HepG2 (cell line): ENCODE measurements around the gene FAM161A. TPM values are rescaled to one million over a fixed set of nuclear protein-coding genes. Genes with fewer than 3 reads are reported as not detected.

ENCODE experiments used
- ARNT2 ChIP-seq: sonication (generic); formaldehyde crosslinking; IDR thresholded peaks from 2 replicates; pipeline ENCODE4 v1.8.0; 2022; ENCODE audit warnings: mild to moderate bottlenecking, low read depth, missing genetic modification reagents, moderate library complexity
- DNMT3B ChIP-seq: conservative IDR thresholded peaks from 2 replicates; pipeline ENCODE4 v1.6.1; 2016; ENCODE audit warnings: missing biosample characterization, control low read depth
- FOXP1 ChIP-seq, 2 experiments: fragments of 450-650 bp in 1 of 2; IDR thresholded peaks; 2 replicates each; pipeline ENCODE4 v1.6.1; 2017 to 2018; ENCODE audit warnings: antibody characterized with exemption in 1 of 2
- GATAD1 ChIP-seq: IDR thresholded peaks from 2 replicates; pipeline ENCODE4 v1.6.1; 2016; ENCODE audit warnings: missing genetic modification reagents, missing compliant biosample characterization
- HMG20B ChIP-seq: conservative IDR thresholded peaks from 2 replicates; pipeline ENCODE4 v1.6.1; 2016; ENCODE audit warnings: missing genetic modification reagents, missing compliant biosample characterization
- MEIS2 ChIP-seq: sonication (generic); formaldehyde crosslinking; IDR thresholded peaks from 2 replicates; pipeline ENCODE4 v1.9.0; 2021; ENCODE audit warnings: mild to moderate bottlenecking, missing genetic modification reagents
- MLLT10 ChIP-seq: sonication (generic); formaldehyde crosslinking; IDR thresholded peaks from 2 replicates; pipeline ENCODE4 v1.4.0; 2020; ENCODE audit warnings: missing genetic modification reagents
- MZF1 ChIP-seq: sonication (generic); formaldehyde crosslinking; IDR thresholded peaks from 2 replicates; pipeline ENCODE4 v1.8.1; 2023; ENCODE audit warnings: mild to moderate bottlenecking, missing genetic modification reagents, borderline replicate concordance
- NONO ChIP-seq, 2 experiments: fragments of 450-650 bp in 1 of 2; sonication (generic) in 1 of 2; formaldehyde crosslinking in 1 of 2; IDR thresholded peaks in 1 of 2; conservative IDR thresholded peaks in 1 of 2; 2 replicates each; pipeline versions ENCODE4 v1.6.1 to v1.8.0; 2017 to 2022; ENCODE audit warnings: mild to moderate bottlenecking in 1 of 2, missing genetic modification reagents in 1 of 2, moderate library complexity in 1 of 2
- PAWR ChIP-seq: sonication (generic); formaldehyde crosslinking; IDR thresholded peaks from 2 replicates; pipeline ENCODE4 v1.4.0; 2020; ENCODE audit warnings: missing genetic modification reagents, mild to moderate bottlenecking, borderline replicate concordance
- PCBP1 ChIP-seq: fragments of 200-400 bp; formaldehyde crosslinking; IDR thresholded peaks from 2 replicates; pipeline ENCODE4 v1.6.1; 2017; ENCODE audit warnings: mild to moderate bottlenecking, low read depth, low read length, borderline replicate concordance
- POLR2G ChIP-seq: fragments of 200-400 bp; formaldehyde crosslinking; IDR thresholded peaks from 2 replicates; pipeline ENCODE4 v1.6.1; 2018; ENCODE audit warnings: mild to moderate bottlenecking, low read depth, low read length, moderate library complexity
- RCOR2 ChIP-seq: IDR thresholded peaks from 2 replicates; pipeline ENCODE4 v1.6.1; 2016; ENCODE audit warnings: missing biosample characterization, missing genetic modification reagents
- SMYD3 ChIP-seq: sonication (generic); formaldehyde crosslinking; IDR thresholded peaks from 2 replicates; pipeline ENCODE4 v1.8.1; 2023; ENCODE audit warnings: mild to moderate bottlenecking, missing genetic modification reagents
- ZIK1 ChIP-seq: sonication (generic); formaldehyde crosslinking; IDR thresholded peaks from 2 replicates; pipeline ENCODE4 v1.5.0; 2020; ENCODE audit warnings: mild to moderate bottlenecking, low read depth, missing genetic modification reagents, borderline replicate concordance
- ZMYM3 ChIP-seq: sonication (generic); formaldehyde crosslinking; IDR thresholded peaks from 2 replicates; pipeline ENCODE4 v1.5.1; 2020; ENCODE audit warnings: mild to moderate bottlenecking, missing genetic modification reagents
- ZNF138 ChIP-seq: sonication (generic); formaldehyde crosslinking; IDR thresholded peaks from 2 replicates; pipeline ENCODE4 v1.5.0; 2020; ENCODE audit warnings: mild to moderate bottlenecking, low read depth, missing genetic modification reagents
- ZNF564 ChIP-seq: sonication (generic); formaldehyde crosslinking; IDR thresholded peaks from 2 replicates; pipeline ENCODE4 v1.8.1; 2023; ENCODE audit warnings: mild to moderate bottlenecking, missing genetic modification reagents
- ZNF644 ChIP-seq: IDR thresholded peaks from 2 replicates; pipeline ENCODE4 v1.6.1; 2016; ENCODE audit warnings: low read depth
- ZNF850 ChIP-seq: sonication (generic); formaldehyde crosslinking; conservative IDR thresholded peaks from 2 replicates; pipeline ENCODE4 v1.9.0; 2021; ENCODE audit warnings: mild to moderate bottlenecking, missing genetic modification reagents
- ZNF891 ChIP-seq: sonication (generic); formaldehyde crosslinking; IDR thresholded peaks from 2 replicates; pipeline ENCODE4 v1.5.0; 2020; ENCODE audit warnings: mild to moderate bottlenecking, missing genetic modification reagents
- ZSCAN30 ChIP-seq: sonication (generic); formaldehyde crosslinking; IDR thresholded peaks from 2 replicates; pipeline ENCODE4 v1.5.0; 2020; ENCODE audit warnings: mild to moderate bottlenecking, missing genetic modification reagents
- polyA plus RNA-seq, 8 experiments: library from polyadenylated mRNA; depleted of rRNA in 3 of 8; stranded (reverse) in 7 of 8; unstranded in 1 of 8; fragments of >200 nt; fragmentation: Illumina TruSeq in 4 of 8; extraction: Trizol in 4 of 8; gene quantifications; 2 replicates each; pipeline versions ENCODE4 v1.2.1 to v1.2.3, GENCODE V29; 2011 to 2016; ENCODE audit warnings: low read depth in 4 of 8, missing spikeins in 1 of 8, mixed read lengths in 1 of 8; ENCODE audit not compliant: insufficient read depth in 1 of 8
- total RNA-seq, 5 experiments: library from RNA; depleted of rRNA; stranded (reverse); fragments of >200 nt; fragmentation: Illumina TruSeq; extraction: Trizol; gene quantifications; 2 replicates each; pipeline ENCODE4 v1.2.3, GENCODE V29; 2016; ENCODE audit warnings: low read depth in 1 of 5
- TF ChIP-seq, protein P1 (sequence below): sonication (generic); formaldehyde crosslinking; IDR thresholded peaks from 2 replicates; pipeline ENCODE4 v1.5.0; 2020; ENCODE audit warnings: mild to moderate bottlenecking, missing genetic modification reagents
- TF ChIP-seq, protein P2 (sequence below): IDR thresholded peaks from 2 replicates; pipeline ENCODE4 v1.6.1; 2016
- TF ChIP-seq, protein P3 (sequence below): sonication (generic); formaldehyde crosslinking; IDR thresholded peaks from 2 replicates; pipeline ENCODE4 v1.9.0; 2021; ENCODE audit warnings: missing genetic modification reagents, mild to moderate bottlenecking, borderline replicate concordance

The FAM161A gene
- total and polyA plus RNA-seq, 2 of the 13 experiments (the other 11 are each of a cell fraction or from before 2014, with no cell fraction given) = 2.7 to 3.4 TPM

DNA sequence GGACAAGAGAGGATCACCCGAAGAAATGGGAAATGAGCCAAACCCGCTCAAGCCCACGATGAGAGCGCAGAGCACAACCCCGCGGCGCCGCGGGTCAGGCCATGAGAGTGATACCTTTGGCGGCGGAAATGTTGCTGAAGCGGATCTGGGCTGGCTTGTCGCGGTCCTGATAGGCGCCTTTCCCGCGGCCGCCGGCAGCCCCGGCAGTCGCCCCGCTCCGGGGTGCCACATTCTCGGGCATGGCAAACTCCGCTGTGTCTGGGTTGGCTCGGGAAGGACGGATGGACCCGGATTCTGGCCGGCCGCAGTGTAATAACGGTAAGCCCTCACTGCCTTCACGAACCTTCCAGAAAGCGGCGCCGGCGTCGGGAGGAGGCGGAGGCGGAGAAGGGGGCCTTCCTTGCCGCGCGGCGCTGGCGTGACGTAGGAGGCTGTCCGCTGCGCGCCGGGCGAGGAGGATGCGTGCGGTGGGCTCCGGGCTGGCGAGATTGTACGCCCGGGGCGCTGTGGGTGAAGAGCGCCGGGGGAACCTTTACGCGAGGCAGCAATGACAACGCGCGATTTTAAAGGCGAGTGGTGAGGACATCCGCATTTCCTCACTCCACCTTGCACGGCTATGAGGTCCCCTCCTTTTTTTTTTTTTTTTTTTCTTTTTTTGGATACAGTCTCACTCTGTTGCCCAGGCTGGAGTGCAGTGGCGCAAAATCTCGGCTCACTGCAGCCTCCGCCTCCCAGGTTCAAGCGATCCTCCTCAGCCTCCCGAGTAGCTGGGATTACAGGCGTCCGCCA lies 34.6 kb upstream of the FAM161A start, which contains the start of gene CCT4 (continued):
- TF ChIP-seq, protein P1, sequence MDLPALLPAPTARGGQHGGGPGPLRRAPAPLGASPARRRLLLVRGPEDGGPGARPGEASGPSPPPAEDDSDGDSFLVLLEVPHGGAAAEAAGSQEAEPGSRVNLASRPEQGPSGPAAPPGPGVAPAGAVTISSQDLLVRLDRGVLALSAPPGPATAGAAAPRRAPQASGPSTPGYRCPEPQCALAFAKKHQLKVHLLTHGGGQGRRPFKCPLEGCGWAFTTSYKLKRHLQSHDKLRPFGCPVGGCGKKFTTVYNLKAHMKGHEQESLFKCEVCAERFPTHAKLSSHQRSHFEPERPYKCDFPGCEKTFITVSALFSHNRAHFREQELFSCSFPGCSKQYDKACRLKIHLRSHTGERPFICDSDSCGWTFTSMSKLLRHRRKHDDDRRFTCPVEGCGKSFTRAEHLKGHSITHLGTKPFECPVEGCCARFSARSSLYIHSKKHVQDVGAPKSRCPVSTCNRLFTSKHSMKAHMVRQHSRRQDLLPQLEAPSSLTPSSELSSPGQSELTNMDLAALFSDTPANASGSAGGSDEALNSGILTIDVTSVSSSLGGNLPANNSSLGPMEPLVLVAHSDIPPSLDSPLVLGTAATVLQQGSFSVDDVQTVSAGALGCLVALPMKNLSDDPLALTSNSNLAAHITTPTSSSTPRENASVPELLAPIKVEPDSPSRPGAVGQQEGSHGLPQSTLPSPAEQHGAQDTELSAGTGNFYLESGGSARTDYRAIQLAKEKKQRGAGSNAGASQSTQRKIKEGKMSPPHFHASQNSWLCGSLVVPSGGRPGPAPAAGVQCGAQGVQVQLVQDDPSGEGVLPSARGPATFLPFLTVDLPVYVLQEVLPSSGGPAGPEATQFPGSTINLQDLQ (CRISPR knock-in tag) = peak; percentile 91
- TF ChIP-seq FOXP1 (IDR thresholded peaks at IDR 0.05) (no peak), FOXP1 (CRISPR knock-in tag; IDR thresholded peaks at IDR 0.05) (peak; percentile 35; the same call in 1 of the 2 replicates), HMG20B (CRISPR knock-in tag) (0 out of 2 replicates have a peak, but pooled peaks have one; percentile 34), ZIK1 (peak; percentile 97), GATAD1 (CRISPR knock-in tag) (peak; percentile 99), ZSCAN30 (CRISPR knock-in tag) (no peak), PAWR (peak; percentile 97; the same call in 1 of the 2 replicates), POLR2G (peak; percentile 99), ZNF850 (CRISPR knock-in tag) (0 out of 2 replicates have a peak, but pooled peaks have one; percentile 91), DNMT3B (CRISPR knock-in tag) (peak; percentile 87; the same call in 1 of the 2 replicates), ZNF891 (CRISPR knock-in tag) (peak; percentile 69; the same call in 1 of the 2 replicates), MLLT10 (CRISPR knock-in tag) (no peak), ZNF138 (peak; percentile 97), NONO (IDR thresholded peaks at IDR 0.05) (no peak), NONO (CRISPR knock-in tag; conservative IDR thresholded peaks at IDR 0.05) (peak; percentile 100), RCOR2 (no peak), MZF1 (peak; percentile 94; the same call in 1 of the 2 replicates), ARNT2 (peak; percentile 94; the same call in 1 of the 2 replicates), SMYD3 (CRISPR knock-in tag) (no peak), MEIS2 (peak; percentile 79; the same call in 1 of the 2 replicates), PCBP1 (peak; percentile 92), ZNF564 (peak; percentile 96), ZMYM3 (CRISPR knock-in tag) (peak; percentile 84; the same call in 1 of the 2 replicates), ZNF644 (CRISPR knock-in tag) (peak; percentile 30; the same call in 1 of the 2 replicates)
- TF ChIP-seq, protein P2, sequence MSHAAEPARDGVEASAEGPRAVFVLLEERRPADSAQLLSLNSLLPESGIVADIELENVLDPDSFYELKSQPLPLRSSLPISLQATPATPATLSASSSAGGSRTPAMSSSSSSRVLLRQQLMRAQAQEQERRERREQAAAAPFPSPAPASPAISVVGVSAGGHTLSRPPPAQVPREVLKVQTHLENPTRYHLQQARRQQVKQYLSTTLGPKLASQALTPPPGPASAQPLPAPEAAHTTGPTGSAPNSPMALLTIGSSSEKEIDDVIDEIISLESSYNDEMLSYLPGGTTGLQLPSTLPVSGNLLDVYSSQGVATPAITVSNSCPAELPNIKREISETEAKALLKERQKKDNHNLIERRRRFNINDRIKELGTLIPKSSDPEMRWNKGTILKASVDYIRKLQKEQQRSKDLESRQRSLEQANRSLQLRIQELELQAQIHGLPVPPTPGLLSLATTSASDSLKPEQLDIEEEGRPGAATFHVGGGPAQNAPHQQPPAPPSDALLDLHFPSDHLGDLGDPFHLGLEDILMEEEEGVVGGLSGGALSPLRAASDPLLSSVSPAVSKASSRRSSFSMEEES = no peak; the same call in 1 of the 2 replicates
- TF ChIP-seq, protein P3, sequence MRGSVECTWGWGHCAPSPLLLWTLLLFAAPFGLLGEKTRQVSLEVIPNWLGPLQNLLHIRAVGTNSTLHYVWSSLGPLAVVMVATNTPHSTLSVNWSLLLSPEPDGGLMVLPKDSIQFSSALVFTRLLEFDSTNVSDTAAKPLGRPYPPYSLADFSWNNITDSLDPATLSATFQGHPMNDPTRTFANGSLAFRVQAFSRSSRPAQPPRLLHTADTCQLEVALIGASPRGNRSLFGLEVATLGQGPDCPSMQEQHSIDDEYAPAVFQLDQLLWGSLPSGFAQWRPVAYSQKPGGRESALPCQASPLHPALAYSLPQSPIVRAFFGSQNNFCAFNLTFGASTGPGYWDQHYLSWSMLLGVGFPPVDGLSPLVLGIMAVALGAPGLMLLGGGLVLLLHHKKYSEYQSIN (CRISPR knock-in tag) = no peak
